Measurements from ENCODE around the gene CTTNBP2. TPM values are rescaled to one million over a fixed set of nuclear protein-coding genes. Genes with fewer than 3 reads are reported as not detected.

Gene CTTNBP2
- total RNA-seq, 3 donors from 2014 or later (not counting 1 experiment from before 2014, with no cell fraction given): 0.10 TPM; not detected in 2

GRCh38 chr7:117665368-117665767 lies 207.9 kb downstream of the CTTNBP2 start:
- Mint-ChIP-seq H3K9me3 (no peaks in the 10 kb centered on the region), H3K4me1 (no peaks in the 10 kb centered on the region), H3K27me3 (ENCODE audit: low read depth in 2 of 2) (no peaks in the 10 kb centered on the region), H3K27ac (no peak overlapping the region), H3K36me3 (no peaks in the 10 kb centered on the region), H3K4me3 (no peak overlapping the region)
- Histone ChIP-seq H3K4me3 (ENCODE audit: low read length) (no peak overlapping the region), H3K27me3 (ENCODE audit: control insufficient read depth, insufficient read depth, low read length) (no peaks in the 10 kb centered on the region), H3K9me3 (ENCODE audit: control insufficient read depth, insufficient read depth, low read length) (no peaks in the 10 kb centered on the region), H3K27ac (ENCODE audit: low read length) (no peak overlapping the region), H3K36me3 (ENCODE audit: control insufficient read depth, insufficient read depth, low read length) (no peaks in the 10 kb centered on the region), H3K4me1 (ENCODE audit: control insufficient read depth, insufficient read depth, low read length) (no peaks in the 10 kb centered on the region)
- ATAC-seq: no peak
- TF ChIP-seq, protein P1, sequence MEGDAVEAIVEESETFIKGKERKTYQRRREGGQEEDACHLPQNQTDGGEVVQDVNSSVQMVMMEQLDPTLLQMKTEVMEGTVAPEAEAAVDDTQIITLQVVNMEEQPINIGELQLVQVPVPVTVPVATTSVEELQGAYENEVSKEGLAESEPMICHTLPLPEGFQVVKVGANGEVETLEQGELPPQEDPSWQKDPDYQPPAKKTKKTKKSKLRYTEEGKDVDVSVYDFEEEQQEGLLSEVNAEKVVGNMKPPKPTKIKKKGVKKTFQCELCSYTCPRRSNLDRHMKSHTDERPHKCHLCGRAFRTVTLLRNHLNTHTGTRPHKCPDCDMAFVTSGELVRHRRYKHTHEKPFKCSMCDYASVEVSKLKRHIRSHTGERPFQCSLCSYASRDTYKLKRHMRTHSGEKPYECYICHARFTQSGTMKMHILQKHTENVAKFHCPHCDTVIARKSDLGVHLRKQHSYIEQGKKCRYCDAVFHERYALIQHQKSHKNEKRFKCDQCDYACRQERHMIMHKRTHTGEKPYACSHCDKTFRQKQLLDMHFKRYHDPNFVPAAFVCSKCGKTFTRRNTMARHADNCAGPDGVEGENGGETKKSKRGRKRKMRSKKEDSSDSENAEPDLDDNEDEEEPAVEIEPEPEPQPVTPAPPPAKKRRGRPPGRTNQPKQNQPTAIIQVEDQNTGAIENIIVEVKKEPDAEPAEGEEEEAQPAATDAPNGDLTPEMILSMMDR (IDR thresholded peaks at IDR 0.05): no peak
- intact Hi-C loops (cut with micrococcal nuclease): no loop called here
- DNase-seq: no peak

- H3K27me3 Mint-ChIP-seq (ENCODE audit: low read depth in 2 of 2): no peaks in the 10 kb centered on the region
- no peaks in the 10 kb centered on the region for H3K36me3 ChIP-seq (ENCODE audit: control insufficient read depth, insufficient read depth, low read length)
- intact Hi-C loops (cut with micrococcal nuclease): no loop called here
- H3K27ac ChIP-seq (ENCODE audit: low read length): no peak overlapping the region
- no peak overlapping the region for H3K4me3 Mint-ChIP-seq
- ATAC-seq: no peak
- H3K4me1 Mint-ChIP-seq: no peaks in the 10 kb centered on the region
- no peaks in the 10 kb centered on the region for H3K9me3 ChIP-seq (ENCODE audit: control insufficient read depth, insufficient read depth, low read length)
- 90% methylated on average over 3 of the region's 3 CpGs for WGBS (ENCODE audit: insufficient coverage)
- no peaks in the 10 kb centered on the region for H3K27me3 ChIP-seq (ENCODE audit: control insufficient read depth, insufficient read depth, low read length)
- H3K9me3 Mint-ChIP-seq: peaks cover under 1 to 1% of the 10 kb centered on the region in 2 donors
- DNase-seq: no peak
- H3K36me3 Mint-ChIP-seq: no peaks in the 10 kb centered on the region
- TF ChIP-seq, protein P1 (IDR thresholded peaks at IDR 0.05): no peak
- no peak overlapping the region for H3K27ac Mint-ChIP-seq
- H3K4me3 ChIP-seq (ENCODE audit: low read length): no peak overlapping the region
- no peaks in the 10 kb centered on the region for H3K4me1 ChIP-seq (ENCODE audit: control insufficient read depth, insufficient read depth, low read length)
These were observed 209.2 kb downstream of the CTTNBP2 start for GRCh38 chr7:117664047-117664446.

DNA sequence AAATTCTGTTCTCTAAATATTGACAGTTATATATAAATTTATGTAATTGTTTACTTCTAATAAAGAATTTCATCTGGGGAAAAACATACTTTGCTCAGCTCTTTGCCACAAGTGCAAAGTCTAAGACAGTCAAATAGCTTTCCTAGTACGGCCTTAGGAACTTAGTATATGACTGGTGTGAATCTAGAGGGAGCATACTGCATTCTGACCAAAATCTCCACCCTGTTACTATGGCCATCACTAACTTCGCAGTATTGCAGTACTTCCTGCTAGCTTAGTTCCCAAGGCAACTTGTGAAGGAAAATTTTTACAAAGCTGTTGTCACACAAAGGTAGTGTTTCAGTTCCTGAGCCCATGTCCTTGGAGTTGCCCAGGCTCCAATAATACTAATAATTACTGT lies 211.9 kb downstream of the CTTNBP2 start:
- H3K36me3 ChIP-seq (ENCODE audit: control insufficient read depth, insufficient read depth, low read length): no peaks in the 10 kb centered on the region
- DNase-seq (no peak), ATAC-seq (no peak)
- no peak overlapping the region for H3K4me3 ChIP-seq (ENCODE audit: low read length)
- Mint-ChIP-seq H3K4me3 (no peak overlapping the region), H3K27ac (no peak overlapping the region), H3K4me1 (no peaks in the 10 kb centered on the region), H3K27me3 (ENCODE audit: low read depth in 2 of 2) (no peaks in the 10 kb centered on the region), H3K9me3 (peaks cover 6 to 9% of the 10 kb centered on the region in 2 donors), H3K36me3 (no peaks in the 10 kb centered on the region)
- no peak overlapping the region for H3K27ac ChIP-seq (ENCODE audit: low read length)
- intact Hi-C loops (cut with micrococcal nuclease): no loop called here
- H3K9me3 ChIP-seq (ENCODE audit: control insufficient read depth, insufficient read depth, low read length): no peaks in the 10 kb centered on the region
- H3K27me3 ChIP-seq (ENCODE audit: control insufficient read depth, insufficient read depth, low read length): no peaks in the 10 kb centered on the region
- no peaks in the 10 kb centered on the region for H3K4me1 ChIP-seq (ENCODE audit: control insufficient read depth, insufficient read depth, low read length)
- TF ChIP-seq, protein P1 (IDR thresholded peaks at IDR 0.05): no peak
- WGBS (ENCODE audit: insufficient coverage): 100% methylated on average over 2 of the region's 2 CpGs

Measured in natural killer cell (primary cell).